ENCODE data around the gene USP28. TPM values are rescaled to one million over a fixed set of nuclear protein-coding genes. Genes with fewer than 3 reads are reported as not detected.
A peak's percentile ranks its signal among the peaks of the same experiment; 100 is the strongest.
"Not testable (repeated sequence)": the region's sequence is repeated elsewhere in the genome, so short reads cannot be mapped to it uniquely, and the experiment has no call there.

USP28 gene
- polyA plus RNA-seq, 4 donors, result 37.8 to 49.1 (median 46.4) TPM

- DNase-seq (ENCODE audit: low read depth in 4 of 4, low spot score in 3 of 4), result no peak
Observed at GRCh38 chr11:113841691-113842090, 33.7 kb downstream of the USP28 start.

GRCh38 chr11:113840932-113841664, 34.3 kb downstream of the USP28 start:
- DNase-seq (ENCODE audit: low read depth in 4 of 4, low spot score in 3 of 4), result no peak

GRCh38 chr11:113839842-113840241, 35.5 kb downstream of the USP28 start:
- no peak for DNase-seq (ENCODE audit: low read depth in 4 of 4, low spot score in 3 of 4)

- DNase-seq (ENCODE audit: low read depth in 4 of 4, low spot score in 3 of 4), result no peak
Observed at GRCh38 chr11:113838005-113838404, 37.4 kb downstream of the USP28 start.

- no peak for DNase-seq (ENCODE audit: low read depth in 4 of 4, low spot score in 3 of 4)
Observed at GRCh38 chr11:113835306-113835705, 40.1 kb downstream of the USP28 start.

- no peak for DNase-seq (ENCODE audit: low read depth in 4 of 4, low spot score in 3 of 4)
Observed at GRCh38 chr11:113833151-113833550, 42.2 kb downstream of the USP28 start.

- DNase-seq (ENCODE audit: low read depth in 4 of 4, low spot score in 3 of 4), result no peak
Observed at GRCh38 chr11:113831314-113831713, 44.1 kb downstream of the USP28 start.

GRCh38 chr11:113829751-113830150, 45.6 kb downstream of the USP28 start:
- DNase-seq (ENCODE audit: low read depth in 4 of 4, low spot score in 3 of 4), result no peak

- DNase-seq (ENCODE audit: low read depth in 4 of 4, low spot score in 3 of 4), result no peak
Observed at GRCh38 chr11:113828191-113828590, 47.2 kb downstream of the USP28 start.

GRCh38 chr11:113827477-113827876, 47.9 kb downstream of the USP28 start:
- no peak for DNase-seq (ENCODE audit: low read depth in 4 of 4, low spot score in 3 of 4)

- no peak for DNase-seq (ENCODE audit: low read depth in 4 of 4, low spot score in 3 of 4)
Observed at GRCh38 chr11:113818426-113818825, 56.9 kb downstream of the USP28 start.

GRCh38 chr11:113817626-113818025, 57.7 kb downstream of the USP28 start:
- no peak for DNase-seq (ENCODE audit: low read depth in 4 of 4, low spot score in 3 of 4)

GRCh38 chr11:113817162-113817561, 58.2 kb downstream of the USP28 start:
- no peak for DNase-seq (ENCODE audit: low read depth in 4 of 4, low spot score in 3 of 4)

GRCh38 chr11:113814181-113814580, 61.2 kb downstream of the USP28 start:
- DNase-seq (ENCODE audit: low read depth in 4 of 4, low spot score in 3 of 4), result no peak

GRCh38 chr11:113808931-113809330, 66.4 kb downstream of the USP28 start:
- no peak for DNase-seq (ENCODE audit: low read depth in 4 of 4, low spot score in 3 of 4)

GRCh38 chr11:113806406-113806805, 69.0 kb downstream of the USP28 start:
- DNase-seq (ENCODE audit: low read depth in 4 of 4, low spot score in 3 of 4), result peak in 1 of 4 donors; percentile 1

- no peak for DNase-seq (ENCODE audit: low read depth in 4 of 4, low spot score in 3 of 4)
Observed at GRCh38 chr11:113805640-113806039, 69.7 kb downstream of the USP28 start.

GRCh38 chr11:113802621-113803020, 72.8 kb downstream of the USP28 start:
- no peak for DNase-seq (ENCODE audit: low read depth in 4 of 4, low spot score in 3 of 4)

GRCh38 chr11:113796663-113797259, 78.6 kb downstream of the USP28 start:
- DNase-seq (ENCODE audit: low read depth in 4 of 4, low spot score in 3 of 4), result peak in 2 of 4 donors; percentile 14 to 16

- DNase-seq (ENCODE audit: low read depth in 4 of 4, low spot score in 3 of 4), result no peak
Observed at GRCh38 chr11:113789675-113790320, 85.6 kb downstream of the USP28 start.

- DNase-seq (ENCODE audit: low read depth in 4 of 4, low spot score in 3 of 4), result not testable (repeated sequence)
Observed at GRCh38 chr11:113789016-113789415, 86.4 kb downstream of the USP28 start.

- no peak for DNase-seq (ENCODE audit: low read depth in 4 of 4, low spot score in 3 of 4)
Observed at GRCh38 chr11:113782134-113782533, 93.2 kb downstream of the USP28 start.
